Mesendoderm (in vitro differentiated cells): ENCODE results near the gene HIBCH.

Source experiments
- DNase-seq: peaks from one replicate; pipeline ENCODE4 v3.0.0; 2013
- H2AK5ac ChIP-seq: 2 replicates; pipeline ENCODE4 v1.6.1; 2013; ENCODE audit warnings: low read length, inconsistent platforms
- H2BK120ac ChIP-seq: 2 replicates; pipeline ENCODE4 v1.6.1; 2013; ENCODE audit warnings: low read depth, mild to moderate bottlenecking, low read length, moderate library complexity, mixed read lengths
- H2BK15ac ChIP-seq: replicated peaks from 2 replicates; pipeline ENCODE4 v1.6.1; 2013; ENCODE audit warnings: low read depth, mild to moderate bottlenecking, moderate library complexity
- H2BK5ac ChIP-seq: 2 replicates; pipeline ENCODE4 v1.6.1; 2013; ENCODE audit warnings: low read length, inconsistent platforms
- H3K18ac ChIP-seq: 2 replicates; pipeline ENCODE4 v1.6.1; 2013; ENCODE audit warnings: mild to moderate bottlenecking, low read length, mixed read lengths
- H3K23ac ChIP-seq: one replicate; pipeline ENCODE4 v1.6.1; 2013; ENCODE audit warnings: low read length
- H3K27ac ChIP-seq: 2 replicates; pipeline ENCODE4 v1.5.1; 2013; ENCODE audit warnings: low read depth, mild to moderate bottlenecking, inconsistent platforms, low read length, moderate library complexity
- H3K27me3 ChIP-seq: 2 replicates; pipeline ENCODE4 v1.6.1; 2013; ENCODE audit warnings: low read length, control low read depth, mild to moderate bottlenecking, inconsistent platforms; ENCODE audit not compliant: insufficient read depth, poor library complexity
- H3K36me3 ChIP-seq: 2 replicates; pipeline ENCODE4 v1.6.1; 2013; ENCODE audit warnings: low read length, inconsistent platforms; ENCODE audit not compliant: control insufficient read depth, insufficient read depth
- H3K4ac ChIP-seq: one replicate; pipeline ENCODE4 v1.6.1; 2013; ENCODE audit warnings: low read depth, mild to moderate bottlenecking, low read length, moderate library complexity
- H3K4me1 ChIP-seq: 2 replicates; pipeline ENCODE4 v1.6.1; 2013; ENCODE audit warnings: low read depth, low read length, inconsistent platforms; ENCODE audit not compliant: control insufficient read depth
- H3K4me2 ChIP-seq: 2 replicates; pipeline ENCODE4 v1.6.1; 2013; ENCODE audit warnings: low read length
- H3K4me3 ChIP-seq: 2 replicates; pipeline ENCODE4 v1.5.1; 2013; ENCODE audit warnings: mild to moderate bottlenecking, low read length
- H3K56ac ChIP-seq: one replicate; pipeline ENCODE4 v1.6.1; 2013; ENCODE audit warnings: low read length
- H3K79me1 ChIP-seq: 2 replicates; pipeline ENCODE4 v1.6.1; 2013; ENCODE audit warnings: low read length, inconsistent platforms
- H3K79me2 ChIP-seq: 2 replicates; pipeline ENCODE4 v1.6.1; 2013; ENCODE audit warnings: mild to moderate bottlenecking, low read length; ENCODE audit not compliant: control insufficient read depth, insufficient read depth
- H3K9ac ChIP-seq: 2 replicates; pipeline ENCODE4 v1.6.1; 2013; ENCODE audit warnings: low read length, inconsistent platforms
- H4K5ac ChIP-seq: one replicate; pipeline ENCODE4 v1.6.1; 2013; ENCODE audit warnings: low read length
- H4K8ac ChIP-seq: one replicate; pipeline ENCODE4 v1.6.1; 2013; ENCODE audit warnings: low read depth, mild to moderate bottlenecking, control low read depth, low read length, moderate library complexity
- WGBS: extraction: QIAGEN DNeasy Blood & Tissue Kit; methylation state at CpG from one replicate; pipeline ENCODE4 v1.1.7; 2013; ENCODE audit warnings: low lambda C conversion rate, missing lambda C conversion rate; ENCODE audit not compliant: insufficient coverage; ENCODE audit errors: extremely low coverage; 5-methylcytosine and 5-hydroxymethylcytosine counted together

The HIBCH gene

DNA sequence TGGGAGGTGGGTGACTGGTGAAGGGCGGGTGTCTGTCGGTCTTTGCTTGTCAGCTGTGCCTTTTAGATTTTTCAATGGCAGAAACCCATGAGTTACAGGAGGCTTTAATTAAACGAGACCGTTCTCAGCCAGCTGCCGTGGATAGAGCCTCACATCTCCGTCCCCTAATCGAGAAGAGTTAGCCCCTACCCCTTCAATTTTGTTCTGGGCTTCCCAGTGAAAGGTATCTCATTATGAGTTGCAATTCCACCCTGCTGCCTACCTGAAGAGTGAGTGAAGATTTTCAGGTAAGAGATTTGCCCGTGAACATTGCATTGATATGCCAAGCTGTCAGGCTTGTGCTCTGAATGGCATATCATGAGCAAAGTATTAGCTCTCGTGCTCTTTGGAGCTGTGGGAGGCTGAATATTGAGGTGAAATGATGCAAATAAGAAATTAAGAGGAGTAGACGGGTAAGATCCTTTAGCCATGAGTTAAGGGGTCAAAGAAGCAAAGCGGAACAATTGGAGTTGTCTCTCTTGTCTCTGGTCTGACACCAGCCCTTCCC lies 138.4 kb downstream of the HIBCH start:
- Histone ChIP-seq H3K27me3 (peaks cover 2% of the 10 kb centered on the region), H3K23ac (no peak overlapping the region), H2AK5ac (no peak overlapping the region), H3K79me1 (no peaks in the 10 kb centered on the region), H3K4ac (no peak overlapping the region), H3K56ac (peak overlapping the region; percentile 85), H4K8ac (no peak overlapping the region), H4K5ac (no peak overlapping the region), H2BK15ac (no peak overlapping the region), H3K4me3 (peak overlapping the region; percentile 17), H3K36me3 (no peaks in the 10 kb centered on the region), H2BK5ac (no peak overlapping the region), H3K4me2 (peak overlapping the region; percentile 86), H2BK120ac (no peak overlapping the region), H3K18ac (no peak overlapping the region), H3K4me1 (peaks cover 3% of the 10 kb centered on the region), H3K9ac (peak overlapping the region; percentile 47), H3K79me2 (no peaks in the 10 kb centered on the region), H3K27ac (no peak overlapping the region)
- no CpG with 5 or more reads among the region's 11 CpGs for WGBS
- DNase-seq, result no peak

DNA sequence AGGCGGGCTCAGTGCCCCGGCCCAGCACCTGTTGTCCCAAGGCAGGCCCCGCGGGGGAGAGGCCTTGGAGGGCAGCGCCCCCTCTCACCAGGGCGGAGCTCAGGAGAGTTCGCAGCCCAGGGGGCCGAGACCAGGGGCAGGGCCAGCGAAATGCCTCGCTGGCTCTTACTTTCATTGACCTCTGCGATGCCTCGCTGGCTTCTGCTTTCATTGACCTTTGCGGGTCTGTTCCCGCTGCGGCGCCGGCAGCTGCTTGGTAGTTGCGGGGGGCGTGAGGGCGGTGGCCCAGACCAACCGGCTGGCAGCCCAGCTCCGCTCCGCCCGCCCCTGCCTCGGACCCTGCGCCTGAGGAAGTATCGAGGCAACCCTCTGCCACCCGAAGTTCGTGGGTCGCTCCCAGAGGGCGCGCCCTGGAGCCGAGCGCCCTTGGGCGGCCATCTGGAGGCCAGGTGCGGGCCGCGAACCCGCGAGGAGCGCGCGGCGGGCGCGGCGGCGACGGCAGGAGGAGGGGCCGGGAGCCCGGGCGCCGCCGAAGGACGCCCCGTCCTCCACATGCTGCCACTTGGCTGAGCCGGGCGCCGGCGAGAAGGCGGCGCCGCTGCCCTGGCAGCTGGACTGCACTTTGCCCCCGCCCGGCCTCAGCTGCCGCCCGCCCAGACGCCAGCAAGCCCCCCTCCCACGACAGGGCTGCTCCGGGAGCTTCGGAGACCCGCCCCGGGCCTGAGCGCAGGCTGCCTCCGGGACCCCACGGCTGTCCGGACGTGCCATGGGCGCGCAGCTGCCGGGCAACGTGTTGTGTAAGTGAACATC lies 139.1 kb downstream of the HIBCH start:
- H3K79me2 ChIP-seq, result no peaks in the 10 kb centered on the region
- no peak overlapping the region for H3K18ac ChIP-seq
- peak; percentile 82 for DNase-seq
- peaks cover 2% of the 10 kb centered on the region for H3K27me3 ChIP-seq
- H4K5ac ChIP-seq, result no peak overlapping the region
- no peaks in the 10 kb centered on the region for H3K79me1 ChIP-seq
- no peak overlapping the region for H3K27ac ChIP-seq
- no peak overlapping the region for H2BK120ac ChIP-seq
- H2BK5ac ChIP-seq, result no peak overlapping the region
- H2AK5ac ChIP-seq, result no peak overlapping the region
- no peak overlapping the region for H3K23ac ChIP-seq
- H3K36me3 ChIP-seq, result no peaks in the 10 kb centered on the region
- WGBS, result no CpG with 5 or more reads among the region's 82 CpGs
- peak overlapping the region; percentile 86 for H3K4me2 ChIP-seq
- no peak overlapping the region for H3K4ac ChIP-seq
- no peak overlapping the region for H2BK15ac ChIP-seq
- H3K56ac ChIP-seq, result peak overlapping the region; percentile 85
- H3K9ac ChIP-seq, result peak overlapping the region; percentile 67
- peaks cover 3% of the 10 kb centered on the region for H3K4me1 ChIP-seq
- peak overlapping the region; percentile 43 for H3K4me3 ChIP-seq
- no peak overlapping the region for H4K8ac ChIP-seq

DNA sequence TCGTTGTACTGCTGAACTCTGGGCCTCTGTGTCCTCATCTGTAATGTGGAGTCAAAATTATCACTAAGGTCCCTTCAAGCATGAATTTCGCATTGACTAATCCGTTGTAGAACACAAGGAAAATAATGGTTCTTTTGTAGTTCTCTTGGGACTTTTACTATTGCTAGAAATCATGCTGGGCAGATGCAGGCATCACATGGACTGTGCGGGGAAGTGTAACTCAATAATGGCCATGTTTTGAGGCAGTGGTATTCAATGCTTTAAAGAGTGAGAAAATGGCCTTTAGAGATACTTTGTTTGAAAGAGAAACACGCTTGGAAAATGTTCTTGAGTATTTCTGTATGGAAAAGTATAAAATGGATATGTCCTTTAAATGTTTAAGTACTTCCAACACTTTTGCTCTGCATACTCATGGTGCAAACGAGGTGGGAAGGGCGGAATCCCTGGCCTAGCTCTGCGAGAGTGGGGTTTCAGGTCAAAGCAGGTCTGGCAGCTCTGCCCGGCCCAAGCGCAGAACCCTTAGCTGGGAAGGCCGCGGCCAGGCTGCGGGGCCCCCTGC lies 139.8 kb downstream of the HIBCH start:
- Histone ChIP-seq H3K9ac (peak overlapping the region; percentile 67), H2AK5ac (no peak overlapping the region), H3K23ac (no peak overlapping the region), H3K36me3 (no peaks in the 10 kb centered on the region), H3K4me2 (peak overlapping the region; percentile 86), H2BK5ac (no peak overlapping the region), H3K4me3 (no peak overlapping the region), H2BK120ac (no peak overlapping the region), H4K8ac (no peak overlapping the region), H2BK15ac (no peak overlapping the region), H3K79me1 (no peaks in the 10 kb centered on the region), H3K79me2 (no peaks in the 10 kb centered on the region), H3K56ac (peak overlapping the region; percentile 85), H3K4ac (no peak overlapping the region), H3K4me1 (peaks cover 3% of the 10 kb centered on the region), H3K18ac (no peak overlapping the region), H3K27me3 (peaks cover 2% of the 10 kb centered on the region), H4K5ac (no peak overlapping the region), H3K27ac (no peak overlapping the region)
- no peak for DNase-seq
- no CpG with 5 or more reads among the region's 13 CpGs for whole genome bisulfite sequencing

DNA sequence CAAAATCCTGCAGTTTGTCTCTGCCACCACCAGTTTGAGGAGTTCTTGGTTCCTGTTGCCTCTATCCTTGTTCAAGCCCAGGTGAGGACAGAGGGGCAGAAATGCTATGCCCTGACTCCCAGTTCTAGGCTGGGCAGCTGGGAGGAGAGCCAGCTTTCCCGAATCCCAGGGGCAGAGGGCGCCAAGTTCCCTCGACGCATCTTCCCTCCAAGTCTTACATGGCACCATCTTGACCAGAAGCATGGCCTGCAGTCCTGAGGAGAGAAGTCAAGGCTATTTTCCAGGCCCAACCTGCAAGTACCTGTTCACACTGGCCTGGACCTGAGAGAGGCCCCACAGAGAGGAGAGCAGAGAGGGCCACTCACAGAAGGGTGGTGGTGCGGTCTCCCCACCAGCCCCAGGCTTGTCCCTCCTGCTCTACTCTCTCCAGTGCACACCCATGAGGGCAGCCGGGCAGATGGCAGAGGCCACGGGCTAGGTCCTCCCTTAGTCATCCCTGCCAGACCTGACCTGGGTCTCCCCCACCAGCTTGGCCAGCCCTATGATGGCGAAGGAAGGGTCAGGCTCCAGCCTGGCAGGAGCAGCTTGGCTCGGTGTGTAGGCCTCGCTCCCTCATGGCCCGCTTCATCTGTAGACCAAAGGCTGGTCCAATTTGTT lies 141.4 kb downstream of the HIBCH start:
- no peak overlapping the region for H3K4me3 ChIP-seq
- peaks cover 3% of the 10 kb centered on the region for H3K4me1 ChIP-seq
- no peak overlapping the region for H2AK5ac ChIP-seq
- no peak overlapping the region for H4K5ac ChIP-seq
- no peak overlapping the region for H3K9ac ChIP-seq
- H3K79me1 ChIP-seq, result no peaks in the 10 kb centered on the region
- H3K23ac ChIP-seq, result no peak overlapping the region
- H3K27ac ChIP-seq, result no peak overlapping the region
- no peak overlapping the region for H3K18ac ChIP-seq
- no peak overlapping the region for H4K8ac ChIP-seq
- H3K27me3 ChIP-seq, result peaks cover 2% of the 10 kb centered on the region
- no peak overlapping the region for H2BK120ac ChIP-seq
- H3K36me3 ChIP-seq, result no peaks in the 10 kb centered on the region
- no peak overlapping the region for H3K56ac ChIP-seq
- no peak for DNase-seq
- no peak overlapping the region for H2BK5ac ChIP-seq
- no CpG with 5 or more reads among the region's 11 CpGs for WGBS
- no peak overlapping the region for H3K4ac ChIP-seq
- H2BK15ac ChIP-seq, result no peak overlapping the region
- H3K4me2 ChIP-seq, result no peak overlapping the region
- no peaks in the 10 kb centered on the region for H3K79me2 ChIP-seq

DNA sequence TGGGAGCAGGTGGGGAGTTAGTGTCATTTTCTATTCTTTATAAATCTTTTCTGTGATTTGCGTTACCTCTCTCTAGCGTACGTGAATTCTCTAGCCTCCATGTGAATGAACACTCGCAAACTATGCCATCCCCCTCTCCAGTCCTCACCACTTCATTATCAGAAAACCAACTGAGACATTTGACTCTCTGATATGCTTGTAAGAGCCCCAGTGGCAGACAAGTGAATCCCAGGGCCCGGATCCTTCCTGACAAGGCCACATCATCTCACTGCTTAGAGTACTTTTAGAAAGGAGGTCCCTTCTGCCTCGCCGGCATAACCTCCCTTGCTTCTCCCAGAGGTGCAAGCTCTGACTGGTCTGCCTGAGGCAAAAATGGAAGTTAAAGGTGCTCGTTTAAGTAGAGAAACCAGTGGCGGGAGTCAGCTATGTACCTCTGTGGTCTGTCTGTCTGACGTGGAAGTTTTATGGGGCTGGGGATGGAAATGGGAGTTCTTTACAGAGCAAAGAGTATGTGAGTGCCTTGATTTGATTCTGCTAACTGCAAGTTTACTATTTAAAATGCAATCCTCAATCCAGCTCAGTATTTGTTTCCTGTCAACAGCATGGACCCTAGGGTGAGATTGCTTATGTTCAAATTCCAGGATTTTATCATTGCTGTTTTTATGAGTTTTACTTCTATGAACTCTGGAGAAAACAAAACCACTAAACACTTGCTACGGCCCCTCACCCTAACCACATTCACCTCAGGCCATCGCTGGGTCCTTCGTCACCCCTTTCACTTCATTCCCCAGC lies 142.2 kb downstream of the HIBCH start:
- H2BK5ac ChIP-seq, result no peak overlapping the region
- no peak overlapping the region for H3K9ac ChIP-seq
- H3K18ac ChIP-seq, result no peak overlapping the region
- H3K27me3 ChIP-seq, result peaks cover 2% of the 10 kb centered on the region
- H2BK15ac ChIP-seq, result no peak overlapping the region
- H3K27ac ChIP-seq, result no peak overlapping the region
- H3K4ac ChIP-seq, result no peak overlapping the region
- peaks cover 3% of the 10 kb centered on the region for H3K4me1 ChIP-seq
- no peaks in the 10 kb centered on the region for H3K79me2 ChIP-seq
- H3K79me1 ChIP-seq, result no peaks in the 10 kb centered on the region
- H3K4me3 ChIP-seq, result no peak overlapping the region
- H3K4me2 ChIP-seq, result no peak overlapping the region
- no peak overlapping the region for H4K5ac ChIP-seq
- H2AK5ac ChIP-seq, result no peak overlapping the region
- H3K36me3 ChIP-seq, result no peaks in the 10 kb centered on the region
- no CpG with 5 or more reads among the region's 13 CpGs for WGBS
- DNase-seq, result peak; percentile 55
- H4K8ac ChIP-seq, result no peak overlapping the region
- H3K56ac ChIP-seq, result peak overlapping the region; percentile 9
- no peak overlapping the region for H3K23ac ChIP-seq
- H2BK120ac ChIP-seq, result no peak overlapping the region
